NCI-H748 (cell line): ENCODE measurements around the gene GIPC2.
A peak's percentile ranks its signal among the peaks of the same experiment; 100 is the strongest.
"Not testable (repeated sequence)": the region's sequence is repeated elsewhere in the genome, so short reads cannot be mapped to it uniquely, and the experiment has no call there.

Source experiments
- DNase-seq: peaks from one replicate; lab custom pipeline; 2025; ENCODE audit not compliant: unreplicated experiment; lab: John Stamatoyannopoulos, UW

GIPC2 gene

GRCh38 chr1:78094639-78095038 lies 48.9 kb downstream of the GIPC2 start:
- DNase-seq: no peak

GRCh38 chr1:78095593-78095992 lies 49.8 kb downstream of the GIPC2 start:
- no peak for DNase-seq

GRCh38 chr1:78096017-78096416 lies 50.3 kb downstream of the GIPC2 start:
- no peak for DNase-seq

- DNase-seq: no peak
Measured at GRCh38 chr1:78096976-78097375, 51.2 kb downstream of the GIPC2 start.

- DNase-seq: no peak
Measured at GRCh38 chr1:78101051-78101450, 55.3 kb downstream of the GIPC2 start.

- no peak for DNase-seq
Measured at GRCh38 chr1:78101514-78101913, 55.7 kb downstream of the GIPC2 start.

- no peak for DNase-seq
Measured at GRCh38 chr1:78102082-78102481, 56.3 kb downstream of the GIPC2 start.

GRCh38 chr1:78102916-78103315 lies 57.1 kb downstream of the GIPC2 start:
- DNase-seq: no peak

- no peak for DNase-seq
Measured at GRCh38 chr1:78104322-78104721, 58.6 kb downstream of the GIPC2 start.

- not testable (repeated sequence) for DNase-seq
Measured at GRCh38 chr1:78109659-78110058, 63.9 kb downstream of the GIPC2 start.

GRCh38 chr1:78113156-78113916 lies 67.6 kb downstream of the GIPC2 start:
- no peak for DNase-seq

GRCh38 chr1:78114034-78114956 lies 68.5 kb downstream of the GIPC2 start:
- peak; percentile 83 for DNase-seq

GRCh38 chr1:78120485-78120884 lies 74.7 kb downstream of the GIPC2 start:
- DNase-seq: not testable (repeated sequence)

- DNase-seq: no peak
Measured at GRCh38 chr1:78121710-78122109, 75.9 kb downstream of the GIPC2 start.

- no peak for DNase-seq
Measured at GRCh38 chr1:78122389-78122788, 76.6 kb downstream of the GIPC2 start.

GRCh38 chr1:78126506-78126905 lies 80.7 kb downstream of the GIPC2 start:
- DNase-seq: no peak

- DNase-seq: no peak
Measured at GRCh38 chr1:78132174-78132947, 86.6 kb downstream of the GIPC2 start.

- no peak for DNase-seq
Measured at GRCh38 chr1:78132948-78133322, 87.2 kb downstream of the GIPC2 start.

GRCh38 chr1:78136680-78137079 lies 90.9 kb downstream of the GIPC2 start:
- no peak for DNase-seq

- no peak for DNase-seq
Measured at GRCh38 chr1:78141531-78142231, 95.9 kb downstream of the GIPC2 start.

GRCh38 chr1:78142736-78143135 lies 97.0 kb downstream of the GIPC2 start:
- no peak for DNase-seq
